HepG2 (cell line): ENCODE data around the gene SMURF2. TPM values are rescaled to one million over a fixed set of nuclear protein-coding genes. Genes with fewer than 3 reads are reported as not detected.

Experiments used
- ARID3A ChIP-seq: IDR thresholded peaks from 2 replicates; pipeline ENCODE4 v1.6.1; 2012; ENCODE audit warnings: low read depth, low read length, improper control_type of control experiment
- FIP1L1 ChIP-seq: fragments of 200-400 bp; formaldehyde crosslinking; IDR thresholded peaks from 2 replicates; pipeline ENCODE4 v1.6.1; 2018; ENCODE audit warnings: low read depth, mild to moderate bottlenecking, low read length, moderate library complexity, borderline replicate concordance; ENCODE audit not compliant: insufficient read depth
- FOXK2 ChIP-seq: fragments of 450-650 bp; IDR thresholded peaks from 2 replicates; pipeline ENCODE4 v1.6.1; 2016
- SMARCE1 ChIP-seq: fragments of 450-650 bp; IDR thresholded peaks from 2 replicates; pipeline ENCODE4 v1.6.1; 2017; ENCODE audit warnings: borderline replicate concordance
- SYNCRIP ChIP-seq: fragments of 200-400 bp; formaldehyde crosslinking; IDR thresholded peaks from 2 replicates; pipeline ENCODE4 v1.6.1; 2018; ENCODE audit warnings: mild to moderate bottlenecking, low read depth, low read length; ENCODE audit not compliant: insufficient read depth
- ZBTB34 ChIP-seq: sonication (generic); formaldehyde crosslinking; IDR thresholded peaks from 2 replicates; pipeline ENCODE4 v1.8.0; 2022; ENCODE audit warnings: mild to moderate bottlenecking, missing genetic modification reagents
- ZBTB40 ChIP-seq, 2 experiments: fragments of 450-650 bp in 1 of 2; sonication (generic) in 1 of 2; formaldehyde crosslinking in 1 of 2; IDR thresholded peaks; 2 replicates each; pipeline versions ENCODE4 v1.6.1 to v1.8.0; 2016 to 2022; ENCODE audit warnings: antibody characterized with exemption in 1 of 2, mild to moderate bottlenecking in 1 of 2, missing genetic modification reagents in 1 of 2
- ZNF230 ChIP-seq: sonication (generic); formaldehyde crosslinking; IDR thresholded peaks from 2 replicates; pipeline ENCODE4 v1.4.0; 2020; ENCODE audit warnings: mild to moderate bottlenecking, missing genetic modification reagents
- ZNF607 ChIP-seq: sonication (generic); formaldehyde crosslinking; IDR thresholded peaks from 2 replicates; pipeline ENCODE4 v1.5.1; 2020; ENCODE audit warnings: missing genetic modification reagents, mild to moderate bottlenecking, borderline replicate concordance
- polyA plus RNA-seq, 8 experiments: library from polyadenylated mRNA; depleted of rRNA in 3 of 8; stranded (reverse) in 7 of 8; unstranded in 1 of 8; fragments of >200 nt; fragmentation: Illumina TruSeq in 4 of 8; extraction: Trizol in 4 of 8; gene quantifications; 2 replicates each; pipeline versions ENCODE4 v1.2.1 to v1.2.3, GENCODE V29; 2011 to 2016; ENCODE audit warnings: low read depth in 4 of 8, missing spikeins in 1 of 8, mixed read lengths in 1 of 8; ENCODE audit not compliant: insufficient read depth in 1 of 8
- total RNA-seq, 5 experiments: library from RNA; depleted of rRNA; stranded (reverse); fragments of >200 nt; fragmentation: Illumina TruSeq; extraction: Trizol; gene quantifications; 2 replicates each; pipeline ENCODE4 v1.2.3, GENCODE V29; 2016; ENCODE audit warnings: low read depth in 1 of 5

Gene SMURF2
- total and polyA plus RNA-seq, 2 of the 13 experiments (the other 11 are each of a cell fraction or from before 2014, with no cell fraction given) = 14.9 to 24.3 TPM

GRCh38 chr17:64505340-64506200 lies 156.5 kb downstream of the SMURF2 start (continued):
- TF ChIP-seq ARID3A (no peak), FOXK2 (0 out of 2 replicates have a peak, but pooled peaks have one; percentile 20), SYNCRIP (no peak), ZBTB40 (IDR thresholded peaks at IDR 0.05) (no peak), ZBTB40 (CRISPR knock-in tag; IDR thresholded peaks at IDR 0.05) (peak; percentile 19; the same call in 1 of the 2 replicates), ZBTB34 (no peak), ZNF607 (CRISPR knock-in tag) (peak; percentile 69), ZNF230 (CRISPR knock-in tag) (0 out of 2 replicates have a peak, but pooled peaks have one; percentile 38), SMARCE1 (no peak), FIP1L1 (no peak; the same call in 1 of the 2 replicates)
